ENCODE data around the gene TPD52L3.

The TPD52L3 gene

GRCh38 chr9:6328103-6328502 lies at the start of gene TPD52L3:
Gene TPD52L3, plus strand, starts transcription at chr9:6328375. Its CDS starts 221 bp downstream, at chr9:6328596.
- no peak for DNase-seq

DNA sequence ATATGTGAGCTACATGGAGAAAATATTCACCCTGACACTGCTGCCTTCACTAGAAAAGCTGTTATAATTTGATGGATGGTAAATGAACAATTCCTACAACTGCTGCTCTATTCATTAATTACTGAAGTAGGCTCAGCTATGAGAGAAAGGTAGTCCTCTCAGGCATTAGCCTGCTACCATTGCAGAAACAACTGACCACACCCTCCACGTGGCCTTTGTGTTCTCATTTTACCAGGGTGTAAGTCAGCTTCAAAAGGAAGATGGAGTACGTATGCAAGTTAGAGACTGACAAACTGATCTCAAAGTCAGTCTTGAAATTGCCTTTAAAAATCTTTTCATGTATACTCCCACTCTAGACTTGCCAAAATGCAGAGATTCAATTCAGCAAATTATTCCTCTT lies 26.3 kb upstream of the TPD52L3 start:
- DNase-seq: no peak

DNA sequence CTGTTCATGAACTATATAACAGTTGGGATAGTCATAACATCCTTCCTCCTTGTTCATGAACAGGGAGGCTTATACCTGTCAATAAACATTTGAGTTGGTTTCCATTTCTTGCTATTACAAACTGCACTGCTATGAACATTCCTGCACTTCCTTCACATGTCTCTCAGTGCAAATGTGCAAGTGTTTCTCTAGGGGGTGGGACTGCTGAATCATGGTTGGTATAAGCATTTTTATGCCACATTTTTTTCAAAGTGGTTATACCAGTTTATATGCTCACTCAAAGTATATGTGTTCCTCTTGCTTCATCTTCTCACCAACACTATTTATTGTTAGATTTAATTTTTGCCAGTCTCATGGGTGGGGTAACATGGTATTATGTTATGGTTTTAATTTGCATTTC lies 25.8 kb upstream of the TPD52L3 start:
- DNase-seq: no peak

- no peak for DNase-seq
These were observed 23.9 kb upstream of the TPD52L3 start for GRCh38 chr9:6304232-6304631.

GRCh38 chr9:6305954-6306563 lies 22.1 kb upstream of the TPD52L3 start:
- peak; percentile 26 for DNase-seq

DNA sequence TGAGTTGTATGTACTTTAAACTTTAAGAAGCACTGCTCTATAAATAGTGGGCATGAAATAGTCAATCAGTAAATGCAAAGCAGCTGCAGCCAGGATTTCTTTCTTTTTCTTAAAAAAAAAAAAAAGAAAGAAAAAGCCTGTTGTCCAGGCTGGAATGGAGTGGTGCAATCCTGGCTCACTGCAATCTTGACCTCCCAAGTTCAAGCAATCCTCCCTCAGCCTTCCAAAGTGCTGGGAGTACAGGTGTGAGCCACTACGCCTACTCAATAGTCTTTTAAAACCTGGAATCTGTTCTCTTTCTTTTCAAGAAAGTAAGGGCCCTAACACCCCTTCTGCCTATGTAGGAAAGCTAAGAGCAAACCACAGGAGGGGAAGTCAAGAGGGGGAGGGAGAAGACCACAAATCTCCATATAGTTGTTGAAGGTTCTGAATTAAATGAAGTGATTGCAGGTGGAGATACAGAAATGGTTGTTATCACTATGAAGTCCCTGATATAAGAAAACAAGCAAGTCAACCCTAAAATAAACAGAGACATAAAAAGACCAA lies 20.6 kb upstream of the TPD52L3 start:
- DNase-seq: no peak

DNA sequence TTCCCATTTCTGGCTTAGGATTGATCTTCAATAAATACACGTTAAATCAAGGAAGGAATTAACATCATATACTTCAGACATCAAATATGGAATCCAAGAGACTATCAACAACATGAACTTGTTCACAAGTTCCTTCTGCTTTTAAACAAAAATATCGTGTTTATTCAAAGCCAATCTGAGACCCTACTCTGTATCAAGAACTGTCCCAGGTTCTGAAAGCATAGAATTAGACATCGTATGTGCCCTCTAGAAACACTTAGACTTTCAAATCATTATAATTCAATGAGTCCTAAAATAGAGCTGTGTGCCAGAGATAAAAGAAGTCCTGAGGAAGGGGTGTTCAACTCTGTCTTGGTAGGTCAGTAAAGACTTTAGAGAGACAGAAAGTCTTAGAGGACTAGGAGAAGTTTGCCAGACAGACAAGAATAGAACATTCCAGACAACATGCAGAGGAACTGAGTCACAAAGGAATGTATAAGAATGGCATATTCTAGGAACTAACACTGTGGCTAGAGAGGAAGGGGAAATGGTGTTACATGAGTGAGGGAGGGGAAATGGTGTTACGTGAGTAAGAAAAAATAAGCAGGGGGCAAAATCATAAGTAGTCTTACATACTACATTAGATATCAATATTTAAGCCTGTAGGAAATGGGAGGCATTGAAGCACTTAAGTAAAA lies 2.9 kb downstream of the TPD52L3 start:
- no peak for DNase-seq

DNA sequence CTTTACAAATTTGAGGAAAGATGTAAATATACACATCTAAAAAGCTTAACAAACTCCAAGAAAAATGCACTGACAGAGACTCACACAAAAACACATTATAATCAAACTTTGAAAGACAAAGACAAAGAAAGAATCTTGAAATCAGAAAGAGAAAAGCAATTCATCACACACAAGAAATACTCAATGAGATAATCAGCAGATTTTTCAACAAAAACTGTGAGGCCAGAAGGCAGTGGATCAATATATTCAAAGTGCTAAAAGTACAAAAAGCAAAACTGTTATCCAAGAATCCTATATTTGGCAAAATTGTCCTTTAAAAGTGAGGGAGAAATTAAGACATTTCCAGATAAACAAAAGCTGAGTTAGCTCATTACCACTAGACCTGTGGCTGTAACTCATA lies 6.1 kb downstream of the TPD52L3 start:
- DNase-seq: no peak

DNA sequence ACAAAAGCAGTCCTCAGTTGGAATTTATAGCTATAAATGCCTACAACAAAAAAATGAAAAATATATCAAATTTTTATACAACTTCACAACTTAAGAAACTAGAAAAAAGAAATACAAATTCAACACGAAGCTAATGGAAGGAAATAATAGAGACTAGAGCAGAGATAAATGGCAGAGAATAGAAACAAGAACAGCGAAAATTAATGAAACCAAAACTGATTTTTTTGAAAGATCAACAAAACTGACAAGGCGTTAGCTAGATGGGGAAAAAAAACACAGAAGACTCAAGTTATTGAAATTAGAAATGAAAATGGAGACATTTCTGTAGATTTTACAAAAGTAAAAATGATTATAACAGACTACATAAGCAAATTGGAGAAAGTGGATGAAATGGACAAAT lies 20.6 kb downstream of the TPD52L3 start:
- no peak for DNase-seq

DNA sequence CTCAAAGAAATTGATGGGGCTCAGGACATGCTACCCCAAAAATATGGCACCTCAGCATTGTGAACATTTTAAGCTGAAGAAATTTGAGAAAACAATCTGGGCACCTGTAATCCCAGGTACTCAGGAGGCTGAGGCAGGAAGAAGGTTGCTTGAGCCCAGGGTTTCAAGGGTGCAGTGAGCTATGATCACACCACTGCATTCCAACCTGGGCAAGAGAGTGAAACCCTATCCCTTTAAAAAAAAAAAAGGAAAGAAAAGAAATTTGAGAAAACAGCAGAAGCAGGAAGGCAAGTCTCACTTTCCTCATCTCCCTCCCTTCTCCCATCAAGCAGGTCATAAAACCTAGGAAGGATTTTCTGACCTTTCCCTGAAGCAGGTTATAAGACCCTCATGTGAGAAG lies 23.6 kb downstream of the TPD52L3 start:
- DNase-seq: no peak

- DNase-seq: peak; percentile 15
These were observed 26.0 kb downstream of the TPD52L3 start for GRCh38 chr9:6354072-6354686.

- no peak for DNase-seq
These were observed 27.6 kb downstream of the TPD52L3 start for GRCh38 chr9:6355728-6356127.

GRCh38 chr9:6356441-6356840 lies 28.3 kb downstream of the TPD52L3 start:
- DNase-seq: no peak

DNA sequence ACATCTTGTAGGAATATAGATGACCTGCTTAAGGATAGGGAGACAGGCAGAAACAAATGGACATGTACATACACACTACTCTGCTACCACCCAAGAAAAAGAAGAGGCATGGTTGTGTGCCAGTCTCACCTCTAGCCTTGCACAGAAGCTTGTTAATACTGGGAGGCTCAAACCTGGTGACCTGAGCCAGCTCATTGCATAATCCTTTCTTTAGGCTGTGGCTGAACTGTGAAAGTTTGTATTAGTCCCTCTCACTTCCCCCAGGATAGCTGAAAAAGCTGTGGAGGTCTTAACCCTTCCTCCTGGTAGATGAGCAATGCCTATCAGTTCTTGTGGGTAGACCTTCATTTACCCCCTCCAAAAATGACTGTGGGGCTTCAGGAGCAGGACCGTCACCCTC lies 28.7 kb downstream of the TPD52L3 start:
- no peak for DNase-seq

- no peak for DNase-seq
These were observed 39.1 kb downstream of the TPD52L3 start for GRCh38 chr9:6367128-6367890.

- DNase-seq: no peak
These were observed 40.7 kb downstream of the TPD52L3 start for GRCh38 chr9:6368831-6369230.

Data from NCI-H1694 (cell line).